COR-L47 (cell line): Measurements from ENCODE around the gene DUSP10.

Experiments
- DNase-seq: peaks from one replicate; lab custom pipeline; 2025; lab: John Stamatoyannopoulos, UW

Gene DUSP10

DNA sequence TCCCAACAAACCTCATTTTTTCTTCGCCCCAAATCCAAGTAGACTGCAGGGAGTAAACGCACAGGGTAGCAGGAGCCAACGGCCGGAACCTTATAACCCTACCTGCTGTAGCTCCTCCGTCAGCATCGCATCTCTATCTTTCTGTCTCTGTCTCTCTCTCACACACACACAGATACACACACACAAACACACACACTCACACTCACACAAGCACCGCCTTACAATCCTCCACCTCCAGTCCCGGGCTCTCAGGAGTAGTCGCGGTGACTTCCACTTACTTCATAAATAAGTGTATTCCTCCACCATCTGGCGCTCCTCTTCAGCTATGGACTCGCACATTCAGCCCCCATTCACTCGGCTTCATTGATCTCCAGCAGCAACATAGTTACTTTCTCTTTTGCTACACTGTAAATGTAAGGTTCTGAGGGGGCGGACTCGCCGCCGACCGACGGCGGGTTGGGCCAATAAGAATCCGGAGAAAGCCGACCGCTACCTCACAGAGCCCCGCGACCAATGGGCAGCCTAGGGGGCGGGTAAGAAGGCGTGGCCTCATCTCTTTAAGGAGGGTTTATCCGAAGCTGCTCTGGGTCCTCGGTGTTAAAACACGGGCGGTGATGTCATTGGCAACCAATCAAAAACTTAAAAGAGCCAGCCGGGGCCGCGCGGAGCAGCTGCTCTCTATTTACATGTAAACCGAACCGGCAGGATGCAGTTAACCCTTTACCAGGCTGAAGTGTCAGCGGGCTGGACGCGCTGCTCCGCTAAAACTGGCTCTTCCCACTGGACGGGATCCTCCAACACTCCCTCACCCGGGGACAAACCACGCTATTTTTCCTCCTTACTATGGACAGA, at the start of gene DUSP10:
TSS of gene DUSP10 (minus strand) at position 387 of the 852 bp plus-strand sequence. CDS start 2,345 bp downstream, outside the sequence.
- peak; percentile 99 for DNase-seq

DNA sequence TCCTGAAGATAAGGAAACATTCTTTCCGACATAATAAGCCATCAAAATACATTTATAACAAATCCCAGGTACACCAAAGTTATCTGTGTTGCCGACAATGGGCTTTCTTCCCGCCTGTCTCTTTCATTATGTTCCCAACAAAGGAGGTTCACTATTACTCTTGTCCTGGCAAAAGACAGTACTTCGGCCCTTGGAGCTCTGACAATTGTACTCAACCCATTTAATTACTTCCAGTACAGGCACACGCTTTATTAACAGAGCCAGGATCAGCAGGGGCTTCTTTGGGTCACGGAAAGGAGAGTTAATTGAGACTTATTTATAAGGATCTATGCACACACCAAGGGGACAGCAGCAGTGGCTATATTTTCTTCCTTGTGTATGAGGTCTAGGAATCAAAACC, 46.6 kb upstream of the DUSP10 start:
- DNase-seq, result no peak

DNA sequence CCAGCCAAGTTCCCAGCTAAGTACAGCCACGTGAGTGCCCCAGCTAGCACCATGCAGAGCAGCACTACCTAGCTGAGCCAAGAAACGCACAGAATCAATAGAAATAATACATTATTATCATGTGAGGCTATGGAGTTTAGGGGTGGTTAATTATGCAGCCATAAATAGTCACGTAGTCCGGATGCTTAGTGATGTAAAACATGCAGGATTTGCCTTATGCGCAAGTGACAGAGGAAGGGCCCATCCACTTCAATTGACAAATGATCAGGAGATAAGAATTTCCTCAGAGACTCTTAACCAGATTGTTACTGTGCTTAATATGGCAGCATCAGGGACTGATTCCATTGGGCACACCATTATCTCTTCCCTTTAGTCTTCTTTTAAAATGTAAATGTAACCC, 44.8 kb upstream of the DUSP10 start:
- DNase-seq, result no peak

DNA sequence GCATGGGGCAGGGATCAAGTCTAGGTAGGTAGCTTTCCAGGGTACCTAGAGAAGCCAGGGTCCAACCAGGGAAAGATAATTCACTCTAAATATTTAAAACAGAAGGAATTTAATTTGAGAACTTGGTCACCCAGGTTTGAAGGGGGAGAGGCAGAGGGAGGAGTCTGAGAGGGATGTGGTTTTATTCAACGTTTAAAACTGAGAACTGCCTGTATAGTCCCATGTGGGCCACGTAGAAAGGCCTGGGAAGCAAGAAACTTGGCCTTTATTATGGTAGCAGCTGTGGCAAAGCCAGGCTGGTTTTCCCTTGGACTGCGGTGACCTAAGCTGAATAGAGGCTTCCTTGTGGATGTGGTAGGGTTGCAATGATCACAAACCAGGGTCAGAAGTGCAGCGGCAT, 42.0 kb upstream of the DUSP10 start:
- DNase-seq, result no peak

DNA sequence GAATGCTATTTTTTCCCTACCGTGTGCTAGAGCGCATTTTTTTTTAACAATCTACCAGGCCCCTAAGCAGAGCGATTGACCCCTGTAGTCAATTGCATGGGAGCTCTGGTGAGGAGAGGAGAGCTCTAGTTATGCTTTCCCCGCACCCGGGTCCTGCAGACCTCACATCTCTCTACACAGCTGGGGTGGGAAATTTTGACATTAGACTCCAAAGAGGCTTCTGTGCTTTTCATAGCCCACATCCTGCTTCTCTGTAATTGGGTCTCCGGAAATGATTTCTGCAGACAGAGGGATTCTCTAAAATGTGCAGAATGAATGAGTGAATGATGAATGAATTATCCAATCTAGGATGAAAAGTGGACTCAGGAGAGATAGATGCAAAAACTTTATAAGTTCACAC, 41.5 kb upstream of the DUSP10 start:
- no peak for DNase-seq

DNA sequence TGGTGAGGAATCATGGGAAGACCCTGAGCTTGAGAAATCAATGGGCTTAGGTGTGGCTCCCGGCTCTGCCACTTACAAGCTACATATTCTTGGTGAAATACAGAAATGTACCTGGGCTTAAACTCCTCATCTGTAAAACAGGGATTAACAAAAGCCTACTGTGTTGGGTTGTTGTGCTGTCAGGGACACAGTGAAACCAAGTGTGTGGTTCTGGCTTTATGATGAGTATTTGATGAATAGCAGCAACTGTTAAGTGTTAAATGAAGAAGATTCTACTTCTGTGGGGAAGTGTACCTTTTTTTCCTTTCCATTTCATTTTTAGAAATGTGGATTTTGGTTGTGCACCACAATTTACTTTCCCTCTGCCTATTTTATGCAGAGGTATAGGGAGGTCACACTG, 41.1 kb upstream of the DUSP10 start:
- DNase-seq, result no peak

DNA sequence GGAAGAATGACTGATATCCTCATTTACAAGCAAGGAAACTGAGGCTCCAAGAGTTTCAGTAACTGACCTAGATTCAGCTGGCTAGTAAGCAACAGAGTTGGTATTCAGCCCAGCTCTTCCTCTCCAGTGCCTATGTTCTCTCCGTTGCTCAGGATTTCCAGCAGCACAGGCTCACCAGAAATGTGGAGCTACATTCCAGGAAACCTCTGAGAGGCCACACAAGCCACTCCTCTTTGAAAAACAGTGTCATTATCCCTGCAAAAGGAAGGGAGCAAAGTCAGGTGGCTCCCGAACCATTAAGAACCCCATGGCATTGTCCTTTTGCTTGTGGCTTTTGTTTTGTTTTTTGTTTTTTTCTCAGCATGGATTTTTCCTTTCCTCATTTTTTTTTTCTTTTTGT, 40.6 kb upstream of the DUSP10 start:
- no peak for DNase-seq

DNA sequence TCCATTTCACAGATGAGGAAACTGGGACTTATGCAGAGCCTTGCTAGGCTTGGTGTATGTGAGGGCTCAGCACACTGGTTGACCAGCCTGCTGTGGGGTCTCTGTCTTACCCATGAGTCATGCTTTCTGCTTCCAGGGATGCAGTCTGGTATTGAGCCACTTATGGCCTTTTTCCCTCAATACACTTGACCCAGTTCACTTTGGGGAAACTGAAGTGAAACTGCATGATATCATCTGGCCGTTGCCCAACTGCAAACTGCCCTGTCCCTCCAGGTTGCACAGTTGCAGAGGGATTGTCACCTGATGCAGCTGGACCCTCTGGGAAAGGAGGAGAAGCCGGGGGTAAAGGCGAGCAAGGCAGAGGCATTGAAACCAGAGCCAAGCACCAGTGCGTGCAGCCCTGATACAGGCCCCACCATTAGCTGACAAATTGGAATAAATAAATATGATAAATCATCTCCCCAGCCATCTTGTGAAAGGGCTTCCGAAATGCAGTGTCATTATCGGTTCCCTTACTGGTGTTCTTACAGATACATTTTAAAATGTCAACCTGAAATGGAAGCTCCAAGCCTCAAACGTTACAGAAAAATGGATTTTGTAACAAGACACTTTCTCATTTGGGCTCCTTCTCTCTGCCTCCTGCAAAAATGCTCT, 39.3 kb upstream of the DUSP10 start:
- DNase-seq, result no peak

DNA sequence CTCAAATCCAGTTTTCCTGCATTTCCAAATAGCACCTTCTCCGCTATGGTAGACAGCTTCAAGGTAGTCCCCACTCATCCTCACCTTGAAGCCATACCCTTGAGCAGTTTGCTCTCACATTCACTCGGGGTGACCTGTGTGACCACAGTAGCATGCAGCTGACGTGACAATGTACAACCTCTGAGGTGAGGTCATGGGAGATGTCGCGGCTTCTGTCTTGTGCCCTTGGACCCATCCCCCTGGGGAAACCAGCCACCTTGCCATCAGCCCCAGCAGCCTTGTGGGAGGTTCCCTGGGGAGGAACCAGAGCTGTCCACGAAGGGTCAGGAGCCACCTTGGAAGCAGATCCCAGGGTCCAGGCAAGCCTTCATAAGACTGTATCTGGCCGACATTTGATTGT, 38.3 kb upstream of the DUSP10 start:
- DNase-seq, result no peak

DNA sequence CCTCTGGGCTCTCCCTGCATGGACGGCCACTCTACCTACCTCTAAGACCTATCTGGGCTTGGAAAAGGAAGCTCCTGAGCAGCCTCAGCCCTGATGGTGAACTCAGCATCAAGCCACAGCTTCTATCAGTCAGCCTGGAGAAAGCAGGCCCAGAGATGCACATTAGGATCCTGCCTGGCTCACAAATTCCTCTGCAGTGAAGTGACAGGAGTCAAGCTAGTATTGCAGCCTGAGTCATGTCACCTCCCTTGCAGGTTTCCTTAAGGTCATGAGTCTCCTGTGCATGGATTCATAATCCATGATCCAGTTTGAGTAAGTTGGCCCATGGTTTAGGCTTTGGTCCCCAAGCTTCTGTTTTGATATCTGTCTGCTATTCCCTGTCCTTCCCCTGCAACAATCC, 37.9 kb upstream of the DUSP10 start:
- no peak for DNase-seq

DNA sequence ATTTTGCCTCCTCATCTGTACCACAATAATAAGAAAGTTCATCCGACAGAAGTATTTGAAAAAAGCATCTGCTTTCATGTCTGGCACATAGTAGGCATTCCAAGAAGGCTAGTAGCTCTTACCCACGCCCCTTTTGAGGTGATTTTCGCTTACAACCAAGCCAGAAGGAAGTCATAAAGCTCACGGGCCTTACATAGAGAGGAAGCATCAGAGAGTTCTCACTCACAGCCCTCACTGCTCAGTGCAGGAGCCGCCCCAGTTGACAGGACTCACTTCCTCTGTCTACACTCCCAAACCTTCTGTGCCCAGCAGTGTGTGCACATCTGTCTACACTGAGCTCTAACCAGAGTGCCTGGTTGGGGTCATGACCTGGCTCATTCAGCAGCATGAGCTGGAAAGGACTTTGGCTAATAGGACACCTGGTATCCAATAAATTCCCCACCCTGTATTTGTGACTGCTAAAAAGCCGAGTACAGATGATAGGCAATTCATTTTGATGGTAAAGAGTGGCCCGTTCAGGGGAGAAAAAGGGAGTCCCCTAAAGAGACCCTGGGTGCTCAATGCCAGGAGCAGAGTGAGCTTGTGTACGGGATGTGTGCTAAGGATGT, 36.8 kb upstream of the DUSP10 start:
- no peak for DNase-seq

DNA sequence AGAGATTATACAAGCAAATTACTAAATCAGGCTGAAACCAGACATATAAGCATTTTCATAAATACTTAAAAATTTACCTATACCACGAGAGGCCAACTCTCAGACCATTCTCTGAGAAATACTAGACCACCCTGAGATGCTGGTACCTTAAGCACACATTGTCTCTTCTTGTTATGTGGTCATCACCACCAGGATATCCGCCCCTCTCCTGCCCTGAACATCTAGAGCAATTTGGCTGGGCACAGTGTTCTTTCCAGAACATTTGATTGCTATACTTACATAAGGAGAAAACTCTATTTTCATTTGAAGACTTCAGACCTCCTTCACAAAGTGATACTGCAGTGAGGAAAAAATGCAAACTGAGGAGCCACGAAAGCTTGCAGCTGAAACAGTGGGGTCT, 36.2 kb upstream of the DUSP10 start:
- DNase-seq, result no peak

DNA sequence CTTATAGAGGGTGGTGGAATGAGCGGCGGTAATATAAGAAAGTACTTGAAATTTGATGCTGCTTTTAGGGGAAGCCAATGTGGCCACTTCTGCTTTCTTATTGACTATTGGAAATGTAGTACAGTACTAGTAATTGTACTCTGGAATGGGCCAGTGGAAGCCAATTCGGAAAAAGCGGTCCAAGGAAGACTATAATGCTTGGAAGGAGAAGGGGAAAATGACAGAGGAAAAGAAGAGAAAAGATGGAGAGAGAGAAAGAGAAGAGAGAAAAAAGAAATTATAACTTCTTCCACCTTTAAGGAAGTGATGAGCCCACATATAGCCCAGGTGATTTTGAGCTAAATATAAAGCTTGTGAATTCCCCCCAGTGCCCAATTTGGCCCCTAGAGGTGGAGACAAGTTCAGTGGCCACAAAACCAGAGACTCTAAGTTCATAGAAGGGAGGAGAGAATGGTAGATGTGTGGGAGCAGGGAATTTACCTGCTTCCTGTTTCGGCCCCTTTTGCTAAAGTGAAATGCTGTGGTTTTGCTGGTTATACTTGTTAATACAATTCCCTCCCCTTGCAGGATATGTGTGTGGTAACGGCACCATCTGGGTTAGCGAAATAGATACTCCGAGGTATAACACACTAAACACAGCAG, 35.7 kb upstream of the DUSP10 start:
- DNase-seq, result no peak

DNA sequence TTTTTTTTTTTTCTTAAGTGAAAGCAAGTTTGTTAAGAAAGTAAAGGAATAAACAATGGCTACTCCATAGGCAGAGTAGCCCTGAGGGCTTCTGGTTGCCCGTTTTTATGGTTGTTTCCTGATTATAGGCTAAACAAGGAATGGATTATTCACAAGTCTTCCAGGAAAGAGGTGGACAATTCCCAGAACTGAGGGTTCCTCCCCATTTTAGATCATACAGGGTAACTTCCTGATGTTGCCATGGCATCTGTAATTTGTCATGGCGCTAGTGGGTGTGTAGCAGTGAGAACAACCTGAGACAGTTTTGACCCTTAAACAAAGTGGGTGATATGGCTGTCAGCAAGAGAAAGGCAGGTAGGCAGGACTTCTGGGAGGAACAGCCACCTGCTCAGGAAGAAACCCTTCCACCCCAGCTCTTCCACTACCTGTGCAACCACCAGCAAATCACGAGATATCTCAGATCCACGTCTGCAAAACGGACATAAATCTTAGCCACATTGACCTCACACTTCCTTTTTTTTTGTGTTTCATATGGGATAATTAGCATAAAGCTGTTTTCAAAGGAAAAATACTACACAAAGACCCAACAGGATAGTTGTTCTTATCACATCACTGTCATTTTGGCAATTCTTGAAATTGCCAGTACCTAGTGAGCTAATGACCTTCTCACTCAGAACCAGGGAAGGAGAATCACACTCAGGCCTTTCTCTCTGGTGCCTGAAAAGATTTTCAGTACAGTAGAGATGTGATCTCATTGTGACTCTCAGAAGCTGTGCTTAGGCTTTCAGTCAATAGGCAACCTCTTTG, 34.8 kb upstream of the DUSP10 start:
- no peak for DNase-seq

DNA sequence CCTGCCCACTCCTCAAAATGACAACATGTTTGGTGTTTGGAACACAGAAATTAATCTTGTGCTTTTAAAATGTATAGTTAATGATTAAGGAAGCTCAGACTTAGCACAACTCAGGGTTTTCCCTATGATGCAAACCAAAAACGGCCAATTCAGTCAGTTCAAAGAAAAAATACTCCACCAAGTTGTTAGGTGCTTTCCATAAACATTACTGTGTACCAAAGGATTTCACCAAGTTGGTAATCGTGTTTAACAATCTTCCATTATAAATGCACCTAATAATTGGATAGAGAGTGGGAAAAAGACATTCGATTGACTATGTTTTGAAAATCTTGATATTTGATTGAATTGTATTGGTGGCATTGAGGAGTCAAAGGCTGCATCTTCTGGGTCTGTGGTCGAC, 33.3 kb upstream of the DUSP10 start:
- DNase-seq, result no peak

DNA sequence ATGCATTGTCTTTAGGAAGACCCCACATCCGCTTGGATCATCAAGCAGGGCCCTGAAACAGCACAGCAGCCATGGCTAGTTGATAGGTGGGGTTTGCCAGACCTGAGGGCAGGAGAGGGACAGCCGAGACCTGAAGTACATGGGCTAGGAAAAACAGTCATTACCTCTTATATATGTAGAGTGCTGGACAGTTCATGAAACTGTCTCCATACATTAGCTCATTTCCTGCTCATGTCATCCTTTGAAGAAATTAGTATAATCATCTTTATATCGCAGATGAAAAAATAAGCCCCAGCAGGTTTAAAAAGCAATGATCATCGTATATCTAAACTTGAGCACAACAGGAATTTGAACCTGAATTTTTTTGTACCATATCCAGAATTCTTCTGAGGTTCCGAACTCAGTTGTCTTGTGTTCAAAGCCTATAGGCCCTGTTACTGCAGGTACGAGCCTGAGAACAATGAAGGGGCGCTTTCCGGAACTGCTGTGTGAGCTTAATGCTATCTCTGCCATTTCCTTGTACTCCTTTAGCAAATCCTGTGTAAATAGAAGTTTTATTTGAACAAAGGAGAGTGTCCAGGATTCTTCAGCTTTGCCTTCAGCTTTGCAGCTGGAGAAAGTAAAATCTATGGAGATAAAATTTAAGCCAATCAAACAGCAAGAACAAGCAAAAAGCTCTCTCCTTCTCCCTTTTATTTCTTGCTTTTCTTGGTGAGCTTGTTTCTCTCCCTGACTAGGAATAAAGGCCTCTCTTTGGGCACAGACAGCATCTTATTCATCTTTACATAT, 32.4 kb upstream of the DUSP10 start:
- no peak for DNase-seq

DNA sequence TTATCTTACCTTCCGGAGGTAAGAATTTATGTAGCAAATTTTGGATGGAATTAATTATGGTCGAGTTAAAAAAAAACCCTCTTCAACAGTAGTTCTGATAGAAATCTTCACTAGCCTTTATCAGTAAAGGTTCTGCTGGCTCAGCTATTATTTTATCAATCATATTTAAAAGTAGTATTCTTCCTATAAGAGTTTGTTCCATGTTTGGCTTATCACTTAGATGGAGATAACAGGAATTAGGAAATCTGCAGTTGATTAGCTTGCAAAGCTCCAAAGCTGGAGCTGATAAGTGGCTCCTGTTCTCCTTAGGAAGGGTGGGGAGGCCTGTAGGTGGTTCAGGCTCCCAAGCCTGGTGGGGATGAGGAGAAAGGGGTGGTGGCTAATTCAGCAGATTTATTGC, 31.5 kb upstream of the DUSP10 start:
- DNase-seq, result no peak

DNA sequence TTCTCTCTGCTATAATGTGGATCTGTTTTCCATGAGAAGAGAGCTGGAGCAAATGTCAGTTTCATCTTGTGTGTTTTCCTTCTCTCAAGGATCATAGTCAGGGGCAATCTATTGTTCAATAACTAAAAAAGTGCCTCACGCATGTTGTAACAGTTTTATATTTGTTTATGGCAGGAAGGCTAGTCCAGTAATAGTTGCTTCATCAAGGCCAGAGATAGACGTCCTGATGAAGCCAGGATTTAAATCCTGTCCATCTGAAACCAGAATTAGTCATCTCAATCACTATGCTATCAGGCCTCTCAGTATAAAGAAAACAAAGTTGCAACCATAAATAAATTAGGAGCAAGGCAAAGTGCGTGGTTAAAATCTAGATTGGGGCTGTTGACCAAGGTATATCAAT, 30.2 kb upstream of the DUSP10 start:
- DNase-seq, result no peak

DNA sequence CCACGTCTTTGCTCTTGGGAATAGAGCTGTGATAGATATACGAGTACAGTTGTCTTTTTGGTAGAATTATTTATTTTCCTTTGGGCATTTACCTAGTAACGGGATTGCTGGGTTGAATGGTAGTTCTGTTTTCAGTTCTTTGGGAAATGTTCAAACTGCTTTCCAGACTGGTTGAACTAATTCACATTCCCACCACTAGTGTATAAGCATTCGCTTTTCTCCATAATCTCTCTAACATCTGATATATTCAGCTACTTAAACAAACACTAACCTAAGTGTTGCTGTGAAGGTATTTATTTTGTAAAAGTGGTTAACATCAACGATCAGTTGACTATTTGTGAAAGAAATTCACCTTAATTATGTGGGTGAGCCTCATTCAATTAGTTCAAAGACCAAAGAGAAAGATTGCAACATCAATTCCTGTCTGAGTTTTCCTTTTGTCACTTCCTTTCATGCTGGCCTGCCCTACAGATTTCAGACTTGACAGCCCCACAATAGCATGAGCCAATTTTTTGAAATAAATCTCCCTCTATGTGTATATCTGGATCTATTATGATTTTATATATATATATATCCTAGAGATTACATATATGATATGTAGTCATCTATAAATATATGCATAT, 26.7 kb upstream of the DUSP10 start:
- no peak for DNase-seq

DNA sequence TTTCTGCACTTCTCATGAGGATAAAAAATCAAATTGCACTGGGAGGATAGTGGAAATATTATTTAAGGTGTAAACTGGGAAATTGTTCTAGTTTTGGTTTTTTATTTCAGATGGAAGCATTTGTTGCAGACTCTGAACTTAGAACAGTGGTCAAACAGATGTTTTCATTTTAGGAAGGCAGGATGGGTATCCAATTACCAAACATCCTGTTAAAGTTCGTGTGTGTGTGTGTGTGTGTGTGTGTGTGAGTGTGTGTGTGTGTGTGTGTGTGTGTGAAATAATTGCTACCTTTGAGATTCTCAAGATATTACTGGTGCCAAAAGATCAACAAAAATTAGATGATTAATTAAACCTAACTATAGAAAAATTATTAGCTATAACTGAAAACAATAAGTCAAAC, 24.3 kb upstream of the DUSP10 start:
- no peak for DNase-seq

DNA sequence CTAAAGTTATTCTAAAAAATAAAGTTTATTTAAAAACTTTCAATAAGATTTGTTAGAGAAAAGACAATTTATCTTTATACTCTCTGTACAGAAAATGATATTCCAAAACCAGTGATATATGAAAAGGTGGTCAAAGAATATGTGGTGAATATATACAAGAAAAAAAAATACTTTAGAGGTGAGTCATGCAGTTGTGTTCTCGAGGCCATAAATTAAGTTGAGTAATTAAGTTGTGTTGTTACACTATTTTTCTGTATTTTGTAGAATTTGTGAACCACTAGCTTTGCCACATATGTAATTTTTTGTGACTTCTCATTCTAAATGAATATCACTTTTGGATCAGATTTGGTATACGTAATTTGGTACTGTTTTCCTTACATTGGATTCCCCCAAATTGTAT, 23.6 kb upstream of the DUSP10 start:
- DNase-seq, result no peak
